SK-N-SH treated with all-trans-retinoic acid at 6 μM for 48 hours (cell line): Measurements from ENCODE around the gene BRF1.

Experiments used
- PPARA ChIP-seq: fragments of 250-450 bp; sonication (Bioruptor Pico); IDR thresholded peaks from 2 replicates; pipeline ENCODE4 v1.5.0; 2020; ENCODE audit warnings: mild to moderate bottlenecking, borderline replicate concordance
- TSHZ2 ChIP-seq: fragments of 250-450 bp; sonication (Bioruptor Pico); IDR thresholded peaks from 2 replicates; pipeline ENCODE4 v1.5.0; 2020; ENCODE audit warnings: mild to moderate bottlenecking, moderate library complexity
- ZFP30 ChIP-seq: fragments of 450-650 bp; formaldehyde crosslinking; IDR thresholded peaks from 2 replicates; pipeline ENCODE4 v1.5.0; 2022; ENCODE audit warnings: mild to moderate bottlenecking, moderate library complexity

GRCh38 chr14:105219043-105219612 is 81.7 kb downstream of the BRF1 start:
- no peak for TF ChIP-seq ZFP30 (CRISPR knock-in tag)
- TF ChIP-seq PPARA (CRISPR knock-in tag): no peak
- TF ChIP-seq TSHZ2 (CRISPR knock-in tag): no peak
